Right renal cortex interstitium (tissue), 3 donors: Measurements from ENCODE around the gene RIMKLB. TPM values are rescaled to one million over a fixed set of nuclear protein-coding genes. Genes with fewer than 3 reads are reported as not detected.
"Not testable (repeated sequence)": the region's sequence is repeated elsewhere in the genome, so short reads cannot be mapped to it uniquely, and the experiment has no call there.

Source experiments
- DNase-seq, 3 donors: peaks; one replicate each; pipeline ENCODE4 v3.0.0-alpha.2; 2013; ENCODE audit warnings: low read depth in 3 of 3, low spot score in 2 of 3
- polyA plus RNA-seq, 3 donors: library from polyadenylated mRNA; unstranded; fragments of 120-200 nt; gene quantifications; one replicate each; pipeline ENCODE4 v1.2.1, GENCODE V29; 2013; ENCODE audit not compliant: insufficient read length in 3 of 3

The RIMKLB gene
- polyA plus RNA-seq, 3 donors = 77.8 to 111 (median 105) TPM

DNA sequence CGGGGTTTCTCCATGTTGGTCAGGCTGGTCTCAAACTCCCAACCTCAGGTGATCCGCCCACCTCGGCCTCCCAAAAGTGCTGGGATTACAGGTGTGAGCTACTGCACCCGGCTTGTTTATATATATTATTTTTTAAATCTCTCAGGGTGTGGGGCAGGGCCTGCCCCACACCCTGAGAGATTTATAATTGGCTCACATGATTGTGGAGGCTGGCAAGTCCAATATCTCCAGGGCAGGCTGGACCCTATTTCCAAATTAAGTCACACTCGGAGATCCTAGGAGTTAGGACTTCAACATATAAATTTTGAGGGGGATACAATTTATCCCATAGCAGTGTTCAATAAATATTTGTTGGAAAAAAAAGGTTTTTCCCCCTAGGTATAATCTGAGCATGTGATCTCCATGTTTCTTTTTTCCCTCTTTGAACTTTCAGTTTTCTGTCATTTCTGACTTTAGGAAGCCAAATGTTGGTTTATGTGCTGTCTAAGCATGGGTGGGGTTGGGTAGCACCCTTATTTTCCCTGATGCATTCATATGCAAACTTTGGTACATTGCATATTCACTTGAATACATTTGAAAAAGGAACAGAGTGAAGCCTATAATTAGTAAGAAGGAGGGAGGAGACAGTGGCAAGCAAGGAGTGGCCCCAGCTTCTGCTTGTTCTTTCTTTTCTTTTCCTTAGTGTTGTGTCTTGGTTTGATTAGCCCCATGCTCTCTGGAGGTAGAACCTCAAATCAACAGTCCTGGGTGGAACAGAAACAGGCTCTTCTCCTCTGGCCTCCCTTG, 116.0 kb downstream of the RIMKLB start:
- no peak for DNase-seq

GRCh38 chr12:8816448-8817050, 118.8 kb downstream of the RIMKLB start:
- DNase-seq = no peak

- DNase-seq = no peak
These were observed 120.1 kb downstream of the RIMKLB start for GRCh38 chr12:8817856-8818255.

DNA sequence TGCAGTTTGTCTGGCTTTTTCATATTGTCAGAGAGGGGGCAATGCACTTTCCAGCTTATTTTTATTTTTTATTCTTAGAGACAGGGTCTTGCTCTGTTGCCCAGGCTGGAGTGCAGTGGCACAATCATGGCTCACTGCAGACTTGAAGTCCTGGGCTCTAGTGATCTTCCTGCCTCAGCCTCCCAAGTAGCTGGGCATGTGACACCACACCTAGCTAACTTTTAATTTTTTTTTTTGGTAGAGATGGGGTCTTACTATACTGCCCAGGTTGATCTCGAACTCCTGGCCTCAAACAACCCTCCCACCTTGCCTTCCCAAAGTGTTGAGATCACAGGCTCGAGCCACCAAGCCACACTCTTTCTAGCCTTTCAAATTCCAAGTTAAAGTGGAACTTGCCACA, 120.7 kb downstream of the RIMKLB start:
- DNase-seq = no peak

DNA sequence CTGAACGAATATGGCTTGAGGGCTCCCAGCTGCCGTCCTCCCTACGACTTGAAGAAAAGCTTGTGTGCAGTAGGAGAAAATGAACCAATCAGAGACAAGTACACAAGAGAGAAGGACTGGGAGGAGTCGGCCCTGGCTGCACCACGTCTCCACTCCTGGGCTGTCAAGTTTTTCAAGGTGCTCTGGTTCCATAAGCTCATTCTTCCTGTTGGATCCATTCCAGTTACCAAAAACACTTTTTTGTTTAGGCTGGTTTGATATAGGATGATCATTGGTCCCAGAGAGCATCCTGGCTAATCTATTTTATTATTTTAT, 121.8 kb downstream of the RIMKLB start:
- no peak for DNase-seq

- not testable (repeated sequence) for DNase-seq
These were observed 123.1 kb downstream of the RIMKLB start for GRCh38 chr12:8820676-8821407.

DNA sequence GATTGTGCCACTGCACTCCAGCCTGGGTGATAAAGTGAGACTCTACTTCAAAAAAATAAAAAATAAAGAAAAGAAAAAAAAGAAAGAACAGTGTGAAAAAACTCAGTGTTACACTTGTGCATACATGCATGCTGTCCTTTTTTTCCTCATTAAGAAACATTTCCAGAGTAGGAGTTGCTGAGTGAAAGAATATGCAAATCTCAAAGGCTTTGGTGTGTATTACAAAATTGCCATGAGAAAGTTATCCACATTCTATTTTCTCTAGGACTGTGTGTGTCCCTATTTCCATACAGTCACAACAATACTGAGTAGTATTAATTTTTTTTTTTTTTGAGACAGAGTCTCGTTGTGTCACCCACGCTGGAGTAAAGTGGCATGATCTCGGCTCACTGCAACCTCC, 123.8 kb downstream of the RIMKLB start:
- no peak for DNase-seq

- no peak for DNase-seq
These were observed 124.5 kb downstream of the RIMKLB start, which contains the start of gene A2ML1 for GRCh38 chr12:8822298-8822697. A2ML1 (plus strand) TSS chr12:8822621; CDS start chr12:8822652, 31 bp downstream.

GRCh38 chr12:8823565-8824300, 125.9 kb downstream of the RIMKLB start:
- no peak for DNase-seq

DNA sequence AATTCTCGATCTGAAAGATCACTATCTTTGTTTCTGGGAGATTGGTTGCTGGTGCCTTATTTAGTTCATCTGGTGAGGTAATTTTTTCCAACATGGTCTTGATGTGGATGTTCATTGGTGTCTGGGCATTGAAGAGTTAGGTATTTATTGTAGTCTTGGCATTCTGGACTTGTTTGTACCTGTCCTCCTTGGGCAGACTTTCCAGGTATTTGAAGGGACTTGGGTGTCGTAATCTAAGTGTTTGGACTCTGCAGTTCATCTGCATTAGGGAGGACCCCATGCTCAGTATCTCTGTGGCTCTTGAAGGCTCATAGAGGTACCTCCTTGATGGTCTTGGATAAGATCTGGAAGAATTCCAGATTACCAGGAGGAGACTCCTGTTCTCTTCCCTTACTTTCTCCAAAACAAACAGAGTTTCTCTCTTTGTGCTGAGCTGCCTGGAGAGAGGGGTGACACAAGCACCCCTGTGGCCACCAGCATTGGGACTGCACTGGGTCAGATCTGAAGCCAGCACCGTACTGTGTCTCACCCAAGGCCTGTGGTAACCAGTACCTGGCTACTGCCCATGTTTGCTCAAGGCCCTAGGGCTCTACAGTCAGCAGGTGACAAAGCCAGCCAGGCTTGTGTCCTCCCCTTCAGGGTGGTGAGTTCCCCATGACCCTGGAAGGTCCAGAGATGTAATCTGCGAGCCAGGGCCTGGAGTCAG, 129.9 kb downstream of the RIMKLB start:
- no peak for DNase-seq

DNA sequence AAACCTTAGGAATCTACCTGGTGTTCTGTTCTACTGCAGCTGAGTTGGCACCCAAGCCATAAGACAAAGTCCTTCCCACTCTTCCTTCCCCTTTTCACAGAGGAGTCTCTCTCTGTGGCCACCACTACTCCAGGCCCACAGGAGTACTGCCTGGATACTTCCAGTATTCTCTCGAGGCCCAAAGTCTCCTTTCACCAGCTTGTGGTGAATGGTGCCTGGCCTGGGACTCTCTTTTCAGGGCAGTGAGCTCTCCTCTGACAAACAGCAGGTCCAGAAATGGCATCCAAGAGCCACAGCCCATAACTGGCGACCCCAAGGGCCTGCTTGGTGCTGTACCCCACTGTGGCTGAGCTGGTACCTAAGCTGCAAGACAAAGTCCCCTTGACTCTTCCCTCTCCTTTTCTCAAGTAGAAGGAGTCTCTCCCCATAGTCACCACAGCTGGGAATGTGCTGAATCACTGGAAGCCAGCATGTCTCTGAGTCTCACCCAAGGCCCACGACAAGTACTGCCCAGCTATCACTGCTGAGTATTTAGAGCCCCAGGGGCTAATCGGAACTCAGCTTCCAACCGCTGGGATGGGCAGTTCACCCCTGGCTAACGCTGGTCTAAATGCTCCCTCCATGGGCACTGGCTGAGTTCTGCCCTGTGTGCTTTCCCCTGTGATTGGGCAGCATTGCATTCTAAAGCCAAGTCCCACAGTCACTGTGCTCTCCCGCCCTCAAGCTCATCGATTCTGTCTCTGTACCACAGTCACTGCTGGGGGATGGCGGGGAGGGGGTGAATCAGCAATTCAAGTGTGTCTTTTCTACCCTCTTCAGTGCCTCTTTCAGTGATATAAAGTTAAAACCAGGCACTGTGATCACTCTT, 130.7 kb downstream of the RIMKLB start:
- no peak for DNase-seq

DNA sequence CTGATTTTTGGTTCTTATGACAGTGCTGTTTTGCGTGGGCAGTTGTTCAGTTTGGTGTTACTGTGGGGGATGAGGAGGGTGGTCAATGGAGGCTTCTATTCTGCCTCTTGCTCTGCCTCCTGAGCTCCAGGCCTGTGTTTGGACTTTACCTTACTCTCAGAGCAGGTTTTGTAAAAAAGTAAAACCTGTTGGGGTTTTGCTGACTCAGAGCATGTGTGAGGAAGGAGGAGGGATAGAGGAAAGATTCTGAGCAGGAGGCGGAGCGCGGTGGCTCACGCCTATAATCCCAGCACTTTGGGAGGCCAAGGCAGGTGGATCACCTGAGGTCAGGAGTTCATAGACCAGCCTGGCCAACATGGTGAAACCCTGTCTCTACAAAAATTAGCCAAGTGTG, 131.3 kb downstream of the RIMKLB start:
- DNase-seq = no peak

GRCh38 chr12:8829621-8830020, 131.8 kb downstream of the RIMKLB start:
- DNase-seq = no peak

DNA sequence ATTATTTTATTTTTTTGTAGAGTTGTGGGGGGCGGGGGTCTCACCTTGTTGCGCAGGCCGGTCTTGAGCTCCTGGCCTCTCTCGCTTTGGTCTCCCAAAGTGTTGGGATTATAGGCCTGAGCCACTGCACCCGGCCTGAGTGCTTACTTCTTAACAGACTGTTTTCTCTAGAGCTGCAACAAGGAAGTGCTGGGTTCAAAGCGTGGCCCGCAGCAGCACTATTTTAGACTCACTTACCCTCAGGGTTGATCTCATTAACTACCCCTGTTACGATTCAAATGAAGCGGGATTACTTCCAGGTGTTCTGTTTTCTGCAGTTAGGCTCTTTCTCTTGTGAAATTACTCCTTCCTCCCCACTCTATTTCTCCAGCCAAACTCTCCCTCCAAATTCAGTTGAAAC, 133.3 kb downstream of the RIMKLB start:
- DNase-seq = no peak

- DNase-seq = no peak
These were observed 134.7 kb downstream of the RIMKLB start for GRCh38 chr12:8832500-8832899.
